Measurements from ENCODE around the gene TLE4. TPM values are rescaled to one million over a fixed set of nuclear protein-coding genes. Genes with fewer than 3 reads are reported as not detected.
A peak's percentile ranks its signal among the peaks of the same experiment; 100 is the strongest.

TLE4 gene
- total and polyA plus RNA-seq, 2 experiments from 2014 or later: 29.6 to 38.4 TPM

- Histone ChIP-seq H3K27me3 (no peaks in the 10 kb centered on the region), H2AFZ (no peak overlapping the region), H3K4me3 (no peak overlapping the region), H3K79me2 (peaks cover 4% of the 10 kb centered on the region), H3K9me3 (ENCODE audit: low read depth) (no peaks in the 10 kb centered on the region), H3K4me2 (no peak overlapping the region), H3K4me1 (ENCODE audit: insufficient read depth) (peaks cover 23% of the 10 kb centered on the region), H3K36me3 (replicated peaks; ENCODE audit: insufficient read depth, low read depth) (no peaks in the 10 kb centered on the region), H3K9me2 (replicated peaks; ENCODE audit: insufficient read depth) (no peaks in the 10 kb centered on the region), H4K20me1 (ENCODE audit: insufficient read depth, poor library complexity, severe bottlenecking) (no peaks in the 10 kb centered on the region), H3K27ac (no peak overlapping the region)
- 93% methylated on average over 3 of the region's 3 CpGs for WGBS (ENCODE audit: low lambda C conversion rate, missing lambda C conversion rate)
- DNase-seq (ENCODE audit: low spot score): no peak
- TF ChIP-seq EZH2 (IDR thresholded peaks at IDR 0.05; ENCODE audit: borderline replicate concordance) (no peak), EZH2phosphoT487 (IDR thresholded peaks at IDR 0.05; ENCODE audit: low read depth, severe bottlenecking, unreplicated experiment) (no peak), CTCF (IDR thresholded peaks at IDR 0.05; ENCODE audit: poor library complexity) (no peak)
Measured at GRCh38 chr9:79667120-79667519, 95.4 kb downstream of the TLE4 start.

- Histone ChIP-seq H3K9me2 (replicated peaks; ENCODE audit: insufficient read depth) (no peaks in the 10 kb centered on the region), H3K9me3 (ENCODE audit: low read depth) (no peaks in the 10 kb centered on the region), H3K4me1 (ENCODE audit: insufficient read depth) (peaks cover 18% of the 10 kb centered on the region), H3K4me2 (peak overlapping the region; percentile 34), H3K36me3 (replicated peaks; ENCODE audit: insufficient read depth, low read depth) (no peaks in the 10 kb centered on the region), H2AFZ (no peak overlapping the region), H4K20me1 (ENCODE audit: insufficient read depth, poor library complexity, severe bottlenecking) (no peaks in the 10 kb centered on the region), H3K79me2 (peaks cover 4% of the 10 kb centered on the region), H3K27me3 (no peaks in the 10 kb centered on the region), H3K4me3 (no peak overlapping the region), H3K27ac (no peak overlapping the region)
- DNase-seq (ENCODE audit: low spot score): no peak
- TF ChIP-seq EZH2phosphoT487 (IDR thresholded peaks at IDR 0.05; ENCODE audit: low read depth, severe bottlenecking, unreplicated experiment) (no peak), EZH2 (IDR thresholded peaks at IDR 0.05; ENCODE audit: borderline replicate concordance) (no peak), CTCF (IDR thresholded peaks at IDR 0.05; ENCODE audit: poor library complexity) (no peak)
- WGBS (ENCODE audit: low lambda C conversion rate, missing lambda C conversion rate): 50% methylated on average over 9 of the region's 9 CpGs
Measured at GRCh38 chr9:79667817-79668436, 96.2 kb downstream of the TLE4 start.

GRCh38 chr9:79668956-79669355 lies 97.2 kb downstream of the TLE4 start:
- no peak for DNase-seq (ENCODE audit: low spot score)
- H4K20me1 ChIP-seq (ENCODE audit: insufficient read depth, poor library complexity, severe bottlenecking): no peaks in the 10 kb centered on the region
- no peak overlapping the region for H3K4me2 ChIP-seq
- H3K27ac ChIP-seq: no peak overlapping the region
- H3K9me3 ChIP-seq (ENCODE audit: low read depth): no peaks in the 10 kb centered on the region
- H3K9me2 ChIP-seq (replicated peaks; ENCODE audit: insufficient read depth): no peaks in the 10 kb centered on the region
- no peaks in the 10 kb centered on the region for H3K27me3 ChIP-seq
- no peaks in the 10 kb centered on the region for H3K36me3 ChIP-seq (replicated peaks; ENCODE audit: insufficient read depth, low read depth)
- WGBS (ENCODE audit: low lambda C conversion rate, missing lambda C conversion rate): 91% methylated on average over 4 of the region's 4 CpGs
- peaks cover 4% of the 10 kb centered on the region for H3K79me2 ChIP-seq
- H3K4me3 ChIP-seq: no peak overlapping the region
- H3K4me1 ChIP-seq (ENCODE audit: insufficient read depth): peaks cover 12% of the 10 kb centered on the region
- no peak for TF ChIP-seq CTCF (IDR thresholded peaks at IDR 0.05; ENCODE audit: poor library complexity)
- TF ChIP-seq EZH2phosphoT487 (IDR thresholded peaks at IDR 0.05; ENCODE audit: low read depth, severe bottlenecking, unreplicated experiment): no peak
- no peak overlapping the region for H2AFZ ChIP-seq
